Measurements from ENCODE around the gene CILP. TPM values are rescaled to one million over a fixed set of nuclear protein-coding genes. Genes with fewer than 3 reads are reported as not detected.

CILP gene
- polyA plus RNA-seq, 4 donors = 0.67 to 8.7 (median 0.77) TPM

- Histone ChIP-seq H3K9me3 (ENCODE audit: control insufficient read depth in 2 of 2, insufficient read depth in 1 of 2, low read depth in 1 of 2, low read length in 1 of 2) (no peaks in the 10 kb centered on the region), H3K27ac (ENCODE audit: low read depth in 1 of 3, low read length in 2 of 3) (no peak overlapping the region), H3K4me3 (ENCODE audit: low read depth in 1 of 3, low read length in 3 of 3) (no peak overlapping the region), H3K27me3 (ENCODE audit: control insufficient read depth in 3 of 3, insufficient read depth in 3 of 3, low read length in 3 of 3) (no peaks in the 10 kb centered on the region), H3K4me1 (ENCODE audit: control insufficient read depth in 3 of 3, insufficient read depth in 2 of 3, low read depth in 1 of 3, low read length in 2 of 3) (no peaks in the 10 kb centered on the region), H3K36me3 (ENCODE audit: control insufficient read depth in 3 of 3, insufficient read depth in 2 of 3, low read depth in 1 of 3, low read length in 3 of 3) (peaks cover 4 to 50% (median 5%) of the 10 kb centered on the region in 3 donors)
- WGBS, 3 donors = 91 to 93% (median 91%) methylated on average over 5 of the region's 5 CpGs
- FAIRE-seq (no peak), DNase-seq (no peak)
These were observed 39.8 kb downstream of the CILP start for GRCh38 chr15:65171428-65171827.

DNA sequence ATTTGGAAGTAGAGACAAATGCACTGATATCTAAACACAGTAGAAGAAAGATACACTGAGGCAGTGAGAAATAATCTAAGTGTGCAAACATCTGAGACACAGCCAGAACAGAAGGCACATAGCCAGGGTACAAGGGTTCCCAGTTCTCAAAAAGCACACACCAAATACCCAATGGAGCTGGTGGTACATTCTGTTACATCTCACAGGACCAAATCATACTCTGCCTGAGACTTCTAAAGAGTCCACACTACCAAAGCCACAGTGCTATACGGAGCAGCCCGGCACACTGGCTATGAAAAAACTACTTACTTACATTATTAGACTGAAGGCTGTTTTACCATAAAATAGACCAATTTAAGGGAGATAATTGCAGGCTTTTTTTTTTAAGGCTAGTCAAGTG is 45.4 kb downstream of the CILP start:
- H3K4me1 ChIP-seq (ENCODE audit: control insufficient read depth in 3 of 3, insufficient read depth in 2 of 3, low read depth in 1 of 3, low read length in 2 of 3) = no peaks in the 10 kb centered on the region
- H3K27ac ChIP-seq (ENCODE audit: low read depth in 1 of 3, low read length in 2 of 3) = no peak overlapping the region
- 91 to 98% (median 96%) methylated on average over 2 of the region's 2 CpGs for WGBS, 3 donors
- FAIRE-seq = no peak
- no peaks in the 10 kb centered on the region for H3K27me3 ChIP-seq (ENCODE audit: control insufficient read depth in 3 of 3, insufficient read depth in 3 of 3, low read length in 3 of 3)
- H3K4me3 ChIP-seq (ENCODE audit: low read depth in 1 of 3, low read length in 3 of 3) = no peak overlapping the region
- no peak for DNase-seq
- peaks cover 4 to 43% (median 12%) of the 10 kb centered on the region in 3 donors for H3K36me3 ChIP-seq (ENCODE audit: control insufficient read depth in 3 of 3, insufficient read depth in 2 of 3, low read depth in 1 of 3, low read length in 3 of 3)
- no peaks in the 10 kb centered on the region for H3K9me3 ChIP-seq (ENCODE audit: control insufficient read depth in 2 of 2, insufficient read depth in 1 of 2, low read depth in 1 of 2, low read length in 1 of 2)

- H3K4me1 ChIP-seq (ENCODE audit: control insufficient read depth in 3 of 3, insufficient read depth in 2 of 3, low read depth in 1 of 3, low read length in 2 of 3) = no peaks in the 10 kb centered on the region
- FAIRE-seq (no peak), DNase-seq (no peak)
- H3K27me3 ChIP-seq (ENCODE audit: control insufficient read depth in 3 of 3, insufficient read depth in 3 of 3, low read length in 3 of 3) = no peaks in the 10 kb centered on the region
- no peak overlapping the region for H3K4me3 ChIP-seq (ENCODE audit: low read depth in 1 of 3, low read length in 3 of 3)
- H3K27ac ChIP-seq (ENCODE audit: low read depth in 1 of 3, low read length in 2 of 3) = no peak overlapping the region
- 73 to 92% (median 74%) methylated on average over 1 of the region's 1 CpG for WGBS, 3 donors
- H3K36me3 ChIP-seq (ENCODE audit: control insufficient read depth in 3 of 3, insufficient read depth in 2 of 3, low read depth in 1 of 3, low read length in 3 of 3) = peaks cover 6 to 36% (median 9%) of the 10 kb centered on the region in 3 donors
- H3K9me3 ChIP-seq (ENCODE audit: control insufficient read depth in 2 of 2, insufficient read depth in 1 of 2, low read depth in 1 of 2, low read length in 1 of 2) = no peaks in the 10 kb centered on the region
These were observed 47.1 kb downstream of the CILP start for GRCh38 chr15:65164139-65164538.

GRCh38 chr15:65163041-65163440 is 48.2 kb downstream of the CILP start:
- no peaks in the 10 kb centered on the region for H3K9me3 ChIP-seq (ENCODE audit: control insufficient read depth in 2 of 2, insufficient read depth in 1 of 2, low read depth in 1 of 2, low read length in 1 of 2)
- H3K27me3 ChIP-seq (ENCODE audit: control insufficient read depth in 3 of 3, insufficient read depth in 3 of 3, low read length in 3 of 3) = no peaks in the 10 kb centered on the region
- no peak overlapping the region for H3K27ac ChIP-seq (ENCODE audit: low read depth in 1 of 3, low read length in 2 of 3)
- no peak overlapping the region for H3K4me3 ChIP-seq (ENCODE audit: low read depth in 1 of 3, low read length in 3 of 3)
- DNase-seq (no peak), FAIRE-seq (no peak)
- H3K4me1 ChIP-seq (ENCODE audit: control insufficient read depth in 3 of 3, insufficient read depth in 2 of 3, low read depth in 1 of 3, low read length in 2 of 3) = no peaks in the 10 kb centered on the region
- peaks cover 10 to 33% (median 12%) of the 10 kb centered on the region in 3 donors for H3K36me3 ChIP-seq (ENCODE audit: control insufficient read depth in 3 of 3, insufficient read depth in 2 of 3, low read depth in 1 of 3, low read length in 3 of 3)
- WGBS, 3 donors = 90 to 93% (median 92%) methylated on average over 4 of the region's 4 CpGs

GRCh38 chr15:65156692-65157091 is 54.6 kb downstream of the CILP start:
- Histone ChIP-seq H3K27me3 (ENCODE audit: control insufficient read depth in 3 of 3, insufficient read depth in 3 of 3, low read length in 3 of 3) (no peaks in the 10 kb centered on the region), H3K36me3 (ENCODE audit: control insufficient read depth in 3 of 3, insufficient read depth in 2 of 3, low read depth in 1 of 3, low read length in 3 of 3) (peaks cover 24 to 33% (median 25%) of the 10 kb centered on the region in 3 donors), H3K4me3 (ENCODE audit: low read depth in 1 of 3, low read length in 3 of 3) (no peak overlapping the region), H3K4me1 (ENCODE audit: control insufficient read depth in 3 of 3, insufficient read depth in 2 of 3, low read depth in 1 of 3, low read length in 2 of 3) (no peaks in the 10 kb centered on the region), H3K9me3 (ENCODE audit: control insufficient read depth in 2 of 2, insufficient read depth in 1 of 2, low read depth in 1 of 2, low read length in 1 of 2) (no peaks in the 10 kb centered on the region), H3K27ac (ENCODE audit: low read depth in 1 of 3, low read length in 2 of 3) (no peak overlapping the region)
- peak; percentile 65 for FAIRE-seq
- no peak for DNase-seq
- WGBS, 3 donors = 64 to 71% (median 67%) methylated on average over 5 of the region's 5 CpGs

DNA sequence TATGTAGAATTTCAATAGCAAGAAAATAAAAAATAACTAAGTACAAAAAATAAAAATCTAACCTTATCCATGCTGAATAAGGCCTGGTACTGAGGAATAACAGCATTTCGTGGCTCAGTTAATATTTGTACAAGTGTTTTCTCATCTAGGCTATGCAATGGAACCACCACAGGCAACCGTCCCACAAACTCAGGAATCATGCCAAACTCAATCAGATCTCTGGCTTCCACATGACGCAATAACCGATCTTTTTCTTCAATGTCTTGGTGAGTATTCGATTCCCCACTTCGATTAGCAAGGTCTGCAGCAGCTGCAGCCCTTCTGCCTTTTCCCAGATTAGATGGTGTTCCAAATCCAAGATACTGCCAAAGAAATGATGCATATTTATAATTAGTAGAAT is 56.6 kb downstream of the CILP start:
- Histone ChIP-seq H3K27me3 (ENCODE audit: control insufficient read depth in 3 of 3, insufficient read depth in 3 of 3, low read length in 3 of 3) (no peaks in the 10 kb centered on the region), H3K27ac (ENCODE audit: low read depth in 1 of 3, low read length in 2 of 3) (no peak overlapping the region), H3K9me3 (ENCODE audit: control insufficient read depth in 2 of 2, insufficient read depth in 1 of 2, low read depth in 1 of 2, low read length in 1 of 2) (no peaks in the 10 kb centered on the region), H3K36me3 (ENCODE audit: control insufficient read depth in 3 of 3, insufficient read depth in 2 of 3, low read depth in 1 of 3, low read length in 3 of 3) (peaks cover 24 to 38% (median 25%) of the 10 kb centered on the region in 3 donors), H3K4me1 (ENCODE audit: control insufficient read depth in 3 of 3, insufficient read depth in 2 of 3, low read depth in 1 of 3, low read length in 2 of 3) (no peaks in the 10 kb centered on the region), H3K4me3 (ENCODE audit: low read depth in 1 of 3, low read length in 3 of 3) (no peak overlapping the region)
- FAIRE-seq (no peak), DNase-seq (no peak)
- WGBS, 3 donors = 86 to 93% (median 93%) methylated on average over 6 of the region's 6 CpGs

DNA sequence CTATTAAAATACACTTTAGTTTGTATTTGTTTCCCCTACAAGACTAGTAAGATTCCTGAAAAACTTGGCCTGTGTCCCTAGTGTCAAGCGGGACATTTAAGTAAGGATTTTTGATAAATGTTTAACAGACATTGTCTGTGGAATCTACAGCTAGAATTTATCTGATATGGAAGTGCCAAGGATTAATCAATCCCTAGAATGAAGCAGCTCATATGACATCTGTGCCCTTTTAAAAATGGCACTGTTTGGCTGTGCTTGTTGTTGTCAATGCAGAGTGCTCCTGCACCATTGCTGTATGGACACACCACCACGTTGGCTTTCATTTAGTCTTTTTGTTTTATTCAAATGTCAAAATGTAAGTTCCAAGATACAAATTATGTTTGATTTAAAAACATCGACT is 63.4 kb downstream of the CILP start:
- H3K4me3 ChIP-seq (ENCODE audit: low read depth in 1 of 3, low read length in 3 of 3) = no peak overlapping the region
- no peaks in the 10 kb centered on the region for H3K9me3 ChIP-seq (ENCODE audit: control insufficient read depth in 2 of 2, insufficient read depth in 1 of 2, low read depth in 1 of 2, low read length in 1 of 2)
- no peak overlapping the region for H3K27ac ChIP-seq (ENCODE audit: low read depth in 1 of 3, low read length in 2 of 3)
- DNase-seq = no peak
- no peaks in the 10 kb centered on the region for H3K4me1 ChIP-seq (ENCODE audit: control insufficient read depth in 3 of 3, insufficient read depth in 2 of 3, low read depth in 1 of 3, low read length in 2 of 3)
- 79 to 82% (median 81%) methylated on average over 3 of the region's 3 CpGs for WGBS, 3 donors
- H3K36me3 ChIP-seq (ENCODE audit: control insufficient read depth in 3 of 3, insufficient read depth in 2 of 3, low read depth in 1 of 3, low read length in 3 of 3) = peaks cover 0 to 33% (median 4%) of the 10 kb centered on the region in 3 donors
- no peak for FAIRE-seq
- H3K27me3 ChIP-seq (ENCODE audit: control insufficient read depth in 3 of 3, insufficient read depth in 3 of 3, low read length in 3 of 3) = no peaks in the 10 kb centered on the region

DNA sequence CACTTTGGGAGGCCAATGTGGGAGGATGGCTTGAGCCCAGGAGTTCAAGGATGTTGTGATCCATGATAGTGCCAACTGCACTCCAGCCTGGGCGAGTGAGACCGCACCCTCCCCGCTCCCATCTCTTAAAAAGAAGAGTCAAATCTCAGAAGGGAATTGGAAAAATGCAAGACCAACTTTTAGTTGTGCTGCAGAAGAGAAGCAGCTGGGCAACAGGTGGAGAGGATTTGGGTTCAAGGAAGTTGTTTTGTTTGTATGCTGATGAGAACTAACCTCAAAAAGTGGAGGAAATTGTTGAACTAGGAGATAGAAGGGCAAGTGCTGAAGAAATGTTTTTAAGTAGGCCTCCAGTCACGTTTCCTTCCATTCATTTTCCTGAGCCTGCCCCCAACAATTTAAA is 64.8 kb downstream of the CILP start:
- FAIRE-seq = no peak

More for the DNA sequence above, 64.8 kb downstream of the CILP start:
- Histone ChIP-seq H3K27me3 (ENCODE audit: control insufficient read depth in 3 of 3, insufficient read depth in 3 of 3, low read length in 3 of 3) (no peaks in the 10 kb centered on the region), H3K27ac (ENCODE audit: low read depth in 1 of 3, low read length in 2 of 3) (no peak overlapping the region), H3K4me3 (ENCODE audit: low read depth in 1 of 3, low read length in 3 of 3) (no peak overlapping the region), H3K4me1 (ENCODE audit: control insufficient read depth in 3 of 3, insufficient read depth in 2 of 3, low read depth in 1 of 3, low read length in 2 of 3) (no peaks in the 10 kb centered on the region), H3K36me3 (ENCODE audit: control insufficient read depth in 3 of 3, insufficient read depth in 2 of 3, low read depth in 1 of 3, low read length in 3 of 3) (peaks cover 0 to 26% (median 4%) of the 10 kb centered on the region in 3 donors), H3K9me3 (ENCODE audit: control insufficient read depth in 2 of 2, insufficient read depth in 1 of 2, low read depth in 1 of 2, low read length in 1 of 2) (no peaks in the 10 kb centered on the region)
- WGBS, 3 donors = 82 to 97% (median 90%) methylated on average over 4 of the region's 4 CpGs
- no peak for DNase-seq
